ENCODE results near the gene CYP2U1. TPM values are rescaled to one million over a fixed set of nuclear protein-coding genes. Genes with fewer than 3 reads are reported as not detected.

Gene CYP2U1
- total and polyA plus RNA-seq, 2 donors from 2014 or later = 5.9 to 6.3 TPM

DNA sequence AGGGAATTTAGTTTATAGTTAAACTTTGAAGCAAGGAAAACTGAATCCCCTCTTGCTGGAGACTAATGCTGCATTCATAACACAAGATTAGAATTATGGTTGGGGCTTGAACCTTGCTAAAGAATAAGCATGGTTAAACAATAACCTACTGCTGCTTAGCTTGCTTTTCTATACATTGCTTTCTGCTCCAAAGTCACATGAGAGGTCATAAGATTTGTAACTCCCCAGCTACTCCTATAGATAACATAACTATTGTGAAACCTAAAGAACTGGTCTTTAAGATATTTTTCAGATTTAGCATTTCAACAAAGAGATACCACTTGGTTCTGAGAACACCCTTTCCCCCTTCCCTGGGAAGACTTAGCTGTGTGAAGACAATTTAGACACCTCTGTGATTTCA, 41.3 kb downstream of the CYP2U1 start:
- no peaks in the 10 kb centered on the region for H3K9me3 ChIP-seq (ENCODE audit: control insufficient read depth in 2 of 3, insufficient read depth in 1 of 3, low read length in 3 of 3)
- no peak for FAIRE-seq
- H3K27me3 ChIP-seq (ENCODE audit: control insufficient read depth, insufficient read depth, low read length) = no peaks in the 10 kb centered on the region
- no peak overlapping the region for H3K4me3 ChIP-seq (ENCODE audit: low read length in 3 of 3)
- H3K9ac ChIP-seq (ENCODE audit: low read length in 3 of 3) = no peak overlapping the region
- H3K4me1 ChIP-seq (ENCODE audit: control insufficient read depth in 2 of 3, insufficient read depth in 2 of 3, low read depth in 1 of 3, low read length in 3 of 3) = no peaks in the 10 kb centered on the region
- DNase-seq = no peak
- H3K36me3 ChIP-seq (ENCODE audit: control insufficient read depth in 2 of 3, insufficient read depth in 3 of 3, low read length in 3 of 3) = no peaks in the 10 kb centered on the region
- intact Hi-C loops (cut with DNase I) = no loop called here
- TF ChIP-seq, protein P1, sequence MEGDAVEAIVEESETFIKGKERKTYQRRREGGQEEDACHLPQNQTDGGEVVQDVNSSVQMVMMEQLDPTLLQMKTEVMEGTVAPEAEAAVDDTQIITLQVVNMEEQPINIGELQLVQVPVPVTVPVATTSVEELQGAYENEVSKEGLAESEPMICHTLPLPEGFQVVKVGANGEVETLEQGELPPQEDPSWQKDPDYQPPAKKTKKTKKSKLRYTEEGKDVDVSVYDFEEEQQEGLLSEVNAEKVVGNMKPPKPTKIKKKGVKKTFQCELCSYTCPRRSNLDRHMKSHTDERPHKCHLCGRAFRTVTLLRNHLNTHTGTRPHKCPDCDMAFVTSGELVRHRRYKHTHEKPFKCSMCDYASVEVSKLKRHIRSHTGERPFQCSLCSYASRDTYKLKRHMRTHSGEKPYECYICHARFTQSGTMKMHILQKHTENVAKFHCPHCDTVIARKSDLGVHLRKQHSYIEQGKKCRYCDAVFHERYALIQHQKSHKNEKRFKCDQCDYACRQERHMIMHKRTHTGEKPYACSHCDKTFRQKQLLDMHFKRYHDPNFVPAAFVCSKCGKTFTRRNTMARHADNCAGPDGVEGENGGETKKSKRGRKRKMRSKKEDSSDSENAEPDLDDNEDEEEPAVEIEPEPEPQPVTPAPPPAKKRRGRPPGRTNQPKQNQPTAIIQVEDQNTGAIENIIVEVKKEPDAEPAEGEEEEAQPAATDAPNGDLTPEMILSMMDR (IDR thresholded peaks at IDR 0.05; ENCODE audit: borderline replicate concordance, extremely low read depth, insufficient read depth) = no peak
- no peak overlapping the region for H3K27ac ChIP-seq (ENCODE audit: low read depth in 2 of 2, low read length in 2 of 2)

DNA sequence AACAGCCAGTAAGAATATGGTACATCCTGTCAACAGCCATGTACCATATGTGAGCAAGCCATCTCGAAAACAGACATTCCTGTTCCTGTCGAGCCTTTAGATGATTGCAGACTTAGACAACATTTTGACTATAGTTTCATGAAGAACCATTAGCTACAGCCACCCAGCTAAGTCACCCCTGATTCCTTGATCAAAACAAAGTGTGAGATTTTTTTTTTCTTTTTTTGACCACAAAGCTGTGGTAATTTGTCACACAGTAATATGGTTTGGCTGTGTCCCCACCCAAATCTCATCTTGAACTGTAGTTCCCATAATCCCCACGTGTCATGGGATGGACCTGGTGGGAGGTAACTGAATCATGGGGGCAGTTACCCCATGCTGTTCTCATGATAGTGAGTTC, 43.2 kb downstream of the CYP2U1 start:
- DNase-seq (no peak), FAIRE-seq (no peak)
- Histone ChIP-seq H3K9me3 (ENCODE audit: control insufficient read depth in 2 of 3, insufficient read depth in 1 of 3, low read length in 3 of 3) (no peaks in the 10 kb centered on the region), H3K4me1 (ENCODE audit: control insufficient read depth in 2 of 3, insufficient read depth in 2 of 3, low read depth in 1 of 3, low read length in 3 of 3) (no peaks in the 10 kb centered on the region), H3K36me3 (ENCODE audit: control insufficient read depth in 2 of 3, insufficient read depth in 3 of 3, low read length in 3 of 3) (no peaks in the 10 kb centered on the region), H3K27me3 (ENCODE audit: control insufficient read depth, insufficient read depth, low read length) (no peaks in the 10 kb centered on the region), H3K27ac (ENCODE audit: low read depth in 2 of 2, low read length in 2 of 2) (no peak overlapping the region), H3K9ac (ENCODE audit: low read length in 3 of 3) (no peak overlapping the region), H3K4me3 (ENCODE audit: low read length in 3 of 3) (no peak overlapping the region)
- TF ChIP-seq, protein P1 (IDR thresholded peaks at IDR 0.05; ENCODE audit: borderline replicate concordance, extremely low read depth, insufficient read depth) = no peak
- intact Hi-C loops (cut with DNase I) = no loop called here

DNA sequence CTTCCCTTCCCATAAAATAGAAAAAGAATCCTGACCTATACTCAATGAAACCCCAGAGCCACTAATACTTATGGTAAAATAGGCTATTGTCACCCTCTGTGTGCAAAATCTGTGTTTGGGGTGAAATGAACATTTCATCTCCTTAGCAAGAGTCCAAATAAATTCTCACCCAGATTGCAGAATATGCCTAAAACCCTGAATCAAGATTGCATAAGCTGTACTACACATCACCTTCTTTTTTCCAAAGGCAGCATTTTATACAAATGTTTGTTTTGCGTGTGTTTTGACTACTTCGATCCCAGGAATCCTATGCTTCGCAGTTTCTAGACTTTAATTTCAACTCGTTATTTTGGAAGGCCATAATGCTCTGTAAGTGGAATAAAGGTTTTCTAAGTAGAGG, 46.1 kb downstream of the CYP2U1 start:
- intact Hi-C loops (cut with DNase I) = no loop called here
- H3K9ac ChIP-seq (ENCODE audit: low read length in 3 of 3) = no peak overlapping the region
- no peaks in the 10 kb centered on the region for H3K27me3 ChIP-seq (ENCODE audit: control insufficient read depth, insufficient read depth, low read length)
- H3K4me3 ChIP-seq (ENCODE audit: low read length in 3 of 3) = no peak overlapping the region
- no peak overlapping the region for H3K27ac ChIP-seq (ENCODE audit: low read depth in 2 of 2, low read length in 2 of 2)
- no peaks in the 10 kb centered on the region for H3K9me3 ChIP-seq (ENCODE audit: control insufficient read depth in 2 of 3, insufficient read depth in 1 of 3, low read length in 3 of 3)
- H3K4me1 ChIP-seq (ENCODE audit: control insufficient read depth in 2 of 3, insufficient read depth in 2 of 3, low read depth in 1 of 3, low read length in 3 of 3) = no peaks in the 10 kb centered on the region
- TF ChIP-seq, protein P1 (IDR thresholded peaks at IDR 0.05; ENCODE audit: borderline replicate concordance, extremely low read depth, insufficient read depth) = no peak
- DNase-seq (no peak), FAIRE-seq (no peak)
- H3K36me3 ChIP-seq (ENCODE audit: control insufficient read depth in 2 of 3, insufficient read depth in 3 of 3, low read length in 3 of 3) = no peaks in the 10 kb centered on the region
